Astrocyte (in vitro differentiated cells and primary cell): Measurements from ENCODE around the gene HIPK2. TPM values are rescaled to one million over a fixed set of nuclear protein-coding genes. Genes with fewer than 3 reads are reported as not detected.

Experiments
- DNase-seq: peaks from one replicate; pipeline ENCODE4 v3.0.0-alpha.2; 2010; ENCODE audit warnings: low read depth
- FAIRE-seq: peaks from 2 replicates; lab custom pipeline; 2011; peaks lifted over from hg19 to GRCh38; lab: Jason Lieb, UNC
- H2AFZ ChIP-seq: 2 replicates; pipeline ENCODE4 v1.6.0; 2012; ENCODE audit warnings: low read depth, low read length, inconsistent platforms
- H3K27ac ChIP-seq: 2 replicates; pipeline ENCODE4 v1.5.1; 2011; ENCODE audit warnings: low read depth, low read length, inconsistent platforms
- H3K27me3 ChIP-seq: 2 replicates; pipeline ENCODE4 v1.6.0; 2011; ENCODE audit warnings: low read length, inconsistent platforms; ENCODE audit not compliant: insufficient read depth
- H3K36me3 ChIP-seq: 2 replicates; pipeline ENCODE4 v1.5.1; 2011; ENCODE audit warnings: low read length, inconsistent platforms; ENCODE audit not compliant: insufficient read depth
- H3K4me1 ChIP-seq: 2 replicates; pipeline ENCODE4 v1.5.1; 2011; ENCODE audit warnings: low read length, inconsistent platforms; ENCODE audit not compliant: insufficient read depth
- H3K4me2 ChIP-seq: 2 replicates; pipeline ENCODE4 v1.6.0; 2012; ENCODE audit warnings: low read length, inconsistent platforms
- H3K4me3 ChIP-seq: 2 replicates; pipeline ENCODE4 v1.5.1; 2011; ENCODE audit warnings: low read depth, mild to moderate bottlenecking, low read length, inconsistent platforms; ENCODE audit not compliant: insufficient read depth
- H3K79me2 ChIP-seq: 2 replicates; pipeline ENCODE4 v1.6.0; 2012; ENCODE audit warnings: mild to moderate bottlenecking, low read length, inconsistent platforms; ENCODE audit not compliant: insufficient read depth
- H3K9ac ChIP-seq: 2 replicates; pipeline ENCODE4 v1.6.0; 2012; ENCODE audit warnings: mild to moderate bottlenecking, low read length, inconsistent platforms
- H3K9me3 ChIP-seq: 2 replicates; pipeline ENCODE4 v1.5.1; 2012; ENCODE audit warnings: low read depth, mild to moderate bottlenecking, low read length, inconsistent platforms; ENCODE audit not compliant: insufficient read depth
- H4K20me1 ChIP-seq: 2 replicates; pipeline ENCODE4 v1.6.0; 2012; ENCODE audit warnings: low read length, inconsistent platforms; ENCODE audit not compliant: insufficient read depth
- H3K27ac Mint-ChIP-seq: one replicate; pipeline ENCODE4 v1.8.0; 2021; ENCODE audit warnings: mild to moderate bottlenecking, mixed read lengths; ENCODE audit not compliant: unreplicated experiment
- H3K27me3 Mint-ChIP-seq: one replicate; pipeline ENCODE4 v1.8.0; 2021; ENCODE audit warnings: low read depth, mixed read lengths; ENCODE audit not compliant: unreplicated experiment
- H3K36me3 Mint-ChIP-seq: one replicate; pipeline ENCODE4 v1.8.0; 2021; ENCODE audit warnings: low read depth, mixed read lengths; ENCODE audit not compliant: unreplicated experiment
- H3K4me1 Mint-ChIP-seq: one replicate; pipeline ENCODE4 v1.8.0; 2021; ENCODE audit warnings: low read depth, mixed read lengths; ENCODE audit not compliant: unreplicated experiment
- H3K4me3 Mint-ChIP-seq: one replicate; pipeline ENCODE4 v1.8.0; 2021; ENCODE audit warnings: mild to moderate bottlenecking, moderate library complexity, mixed read lengths; ENCODE audit not compliant: unreplicated experiment
- H3K9me3 Mint-ChIP-seq: one replicate; pipeline ENCODE4 v1.8.0; 2021; ENCODE audit warnings: mild to moderate bottlenecking, mixed read lengths; ENCODE audit not compliant: unreplicated experiment
- EZH2 ChIP-seq: IDR thresholded peaks from 2 replicates; pipeline ENCODE4 v1.6.1; 2012; ENCODE audit warnings: mild to moderate bottlenecking, low read length, inconsistent platforms; ENCODE audit not compliant: insufficient read depth
- total RNA-seq: library from RNA; stranded (reverse); gene quantifications from 2 replicates; pipeline ENCODE4 v1.2.1, GENCODE V29; 2021
- TF ChIP-seq, protein P1 (sequence below): IDR thresholded peaks from 2 replicates; pipeline ENCODE4 v1.5.1; 2011; ENCODE audit warnings: low read depth, mild to moderate bottlenecking, inconsistent platforms, low read length, moderate library complexity; ENCODE audit not compliant: insufficient read depth

HIPK2 gene
- total RNA-seq, 1 donor from 2014 or later: 35.8 TPM

DNA sequence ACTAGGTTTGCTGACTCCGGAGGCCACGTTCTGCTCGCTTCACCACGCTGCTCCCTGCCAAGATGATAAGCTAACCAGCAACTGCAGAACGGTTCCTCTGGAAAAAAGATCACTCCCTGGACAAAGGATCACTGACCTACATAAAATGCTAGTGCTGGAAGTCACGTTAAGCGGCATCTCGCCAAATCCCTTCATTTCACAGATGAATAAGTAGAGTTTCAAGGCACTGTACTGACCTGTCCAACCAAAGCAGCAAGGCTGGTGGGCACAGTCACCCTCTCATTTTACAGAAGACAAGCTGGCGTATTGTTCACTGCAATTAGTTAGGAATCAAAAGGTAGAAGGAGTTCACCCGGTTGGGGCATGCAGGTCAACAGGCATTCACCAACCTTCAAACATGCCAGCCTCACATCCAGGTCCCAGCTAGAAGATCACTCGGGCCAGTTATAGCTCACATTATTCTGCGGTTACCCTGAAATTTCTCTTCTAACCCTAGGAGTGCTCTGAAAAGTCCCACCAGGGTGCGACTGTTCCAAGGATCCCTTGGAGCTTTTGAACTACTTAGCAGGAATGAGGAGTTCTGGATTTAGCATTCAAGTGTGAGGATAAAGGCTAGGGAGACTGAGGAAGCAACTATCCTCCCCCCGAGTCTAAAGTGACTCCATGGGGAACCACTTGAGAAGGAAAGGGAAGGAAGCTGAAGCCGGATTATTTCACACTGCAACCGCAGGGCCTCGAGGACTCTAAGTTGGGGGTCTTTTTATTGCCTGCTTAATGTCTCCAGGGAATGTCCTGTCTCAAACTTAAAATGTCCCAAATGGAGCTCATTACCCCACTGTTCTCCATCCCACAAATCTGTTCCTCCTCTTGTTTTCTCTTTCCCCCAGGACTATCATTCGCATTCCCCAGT is 32.8 kb downstream of the HIPK2 start:
- FAIRE-seq (no peak), DNase-seq (no peak)
- no peak overlapping the region for H3K27ac ChIP-seq
- H3K4me1 Mint-ChIP-seq: peaks cover 26% of the 10 kb centered on the region
- no peak overlapping the region for H3K4me3 ChIP-seq
- H3K4me2 ChIP-seq: peak overlapping the region; percentile 14
- H3K9me3 ChIP-seq: no peaks in the 10 kb centered on the region
- peak overlapping the region; percentile 15 for H3K27ac Mint-ChIP-seq
- no peak overlapping the region for H2AFZ ChIP-seq
- peaks cover 17% of the 10 kb centered on the region for H3K4me1 ChIP-seq
- H3K9me3 Mint-ChIP-seq: no peaks in the 10 kb centered on the region
- no peaks in the 10 kb centered on the region for H3K36me3 ChIP-seq
- H3K27me3 ChIP-seq: no peaks in the 10 kb centered on the region
- H3K27me3 Mint-ChIP-seq: no peaks in the 10 kb centered on the region
- H4K20me1 ChIP-seq: peaks cover 99% of the 10 kb centered on the region
- no peak overlapping the region for H3K4me3 Mint-ChIP-seq
- H3K36me3 Mint-ChIP-seq: peaks cover 2% of the 10 kb centered on the region
- H3K79me2 ChIP-seq: peaks cover 100% of the 10 kb centered on the region
- no peak for TF ChIP-seq EZH2
- TF ChIP-seq, protein P1, sequence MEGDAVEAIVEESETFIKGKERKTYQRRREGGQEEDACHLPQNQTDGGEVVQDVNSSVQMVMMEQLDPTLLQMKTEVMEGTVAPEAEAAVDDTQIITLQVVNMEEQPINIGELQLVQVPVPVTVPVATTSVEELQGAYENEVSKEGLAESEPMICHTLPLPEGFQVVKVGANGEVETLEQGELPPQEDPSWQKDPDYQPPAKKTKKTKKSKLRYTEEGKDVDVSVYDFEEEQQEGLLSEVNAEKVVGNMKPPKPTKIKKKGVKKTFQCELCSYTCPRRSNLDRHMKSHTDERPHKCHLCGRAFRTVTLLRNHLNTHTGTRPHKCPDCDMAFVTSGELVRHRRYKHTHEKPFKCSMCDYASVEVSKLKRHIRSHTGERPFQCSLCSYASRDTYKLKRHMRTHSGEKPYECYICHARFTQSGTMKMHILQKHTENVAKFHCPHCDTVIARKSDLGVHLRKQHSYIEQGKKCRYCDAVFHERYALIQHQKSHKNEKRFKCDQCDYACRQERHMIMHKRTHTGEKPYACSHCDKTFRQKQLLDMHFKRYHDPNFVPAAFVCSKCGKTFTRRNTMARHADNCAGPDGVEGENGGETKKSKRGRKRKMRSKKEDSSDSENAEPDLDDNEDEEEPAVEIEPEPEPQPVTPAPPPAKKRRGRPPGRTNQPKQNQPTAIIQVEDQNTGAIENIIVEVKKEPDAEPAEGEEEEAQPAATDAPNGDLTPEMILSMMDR: no peak
- peak overlapping the region; percentile 5 for H3K9ac ChIP-seq

DNA sequence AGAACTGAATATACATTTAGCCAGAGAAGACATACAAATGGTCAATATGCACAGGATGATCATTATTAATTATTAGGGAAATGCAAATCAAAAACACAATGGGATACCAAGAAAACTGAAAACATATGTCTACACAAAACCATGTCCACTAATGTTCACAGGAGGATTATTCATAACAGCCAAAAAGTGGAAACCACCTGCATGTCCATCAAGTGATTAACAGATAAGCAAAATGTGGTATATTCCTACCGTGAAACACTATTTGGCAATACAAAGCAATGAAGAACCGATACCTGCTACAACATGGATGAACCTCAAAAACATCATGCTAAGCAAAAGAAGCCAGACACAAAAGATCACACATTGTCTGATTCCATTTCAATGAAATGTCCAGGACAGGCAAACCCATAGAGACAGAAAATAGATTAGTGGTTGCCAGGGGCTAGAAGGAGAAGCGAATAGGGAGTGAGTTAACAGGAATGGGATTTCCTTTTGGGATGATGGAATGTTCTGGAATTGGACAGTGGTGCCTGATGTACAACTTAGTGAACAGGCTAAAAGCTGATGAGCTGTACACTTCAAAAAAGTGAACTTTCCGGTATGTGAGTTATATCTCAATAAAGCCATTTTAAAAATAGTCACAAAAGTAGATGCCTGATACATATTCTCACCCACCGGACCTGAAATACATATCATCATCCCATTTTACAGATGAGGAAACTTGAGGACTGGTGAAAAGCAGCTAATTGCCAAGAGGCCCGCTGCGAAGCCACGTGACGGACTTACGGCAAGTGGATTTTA is 33.6 kb downstream of the HIPK2 start:
- peaks cover 20% of the 10 kb centered on the region for H3K4me1 Mint-ChIP-seq
- Histone ChIP-seq H3K4me1 (peaks cover 17% of the 10 kb centered on the region), H3K27me3 (no peaks in the 10 kb centered on the region), H4K20me1 (peaks cover 98% of the 10 kb centered on the region), H3K9ac (no peak overlapping the region), H3K4me2 (no peak overlapping the region), H3K27ac (no peak overlapping the region), H3K79me2 (peaks cover 100% of the 10 kb centered on the region), H3K9me3 (no peaks in the 10 kb centered on the region), H3K36me3 (no peaks in the 10 kb centered on the region), H2AFZ (no peak overlapping the region), H3K4me3 (no peak overlapping the region)
- no peak overlapping the region for H3K27ac Mint-ChIP-seq
- no peaks in the 10 kb centered on the region for H3K27me3 Mint-ChIP-seq
- DNase-seq (peak; percentile 50), FAIRE-seq (no peak)
- H3K9me3 Mint-ChIP-seq: no peaks in the 10 kb centered on the region
- H3K4me3 Mint-ChIP-seq: no peak overlapping the region
- TF ChIP-seq, protein P1: no peak
- TF ChIP-seq EZH2: no peak
- H3K36me3 Mint-ChIP-seq: peaks cover 2% of the 10 kb centered on the region
